Measurements from ENCODE around the gene EIF2B4.

DNA sequence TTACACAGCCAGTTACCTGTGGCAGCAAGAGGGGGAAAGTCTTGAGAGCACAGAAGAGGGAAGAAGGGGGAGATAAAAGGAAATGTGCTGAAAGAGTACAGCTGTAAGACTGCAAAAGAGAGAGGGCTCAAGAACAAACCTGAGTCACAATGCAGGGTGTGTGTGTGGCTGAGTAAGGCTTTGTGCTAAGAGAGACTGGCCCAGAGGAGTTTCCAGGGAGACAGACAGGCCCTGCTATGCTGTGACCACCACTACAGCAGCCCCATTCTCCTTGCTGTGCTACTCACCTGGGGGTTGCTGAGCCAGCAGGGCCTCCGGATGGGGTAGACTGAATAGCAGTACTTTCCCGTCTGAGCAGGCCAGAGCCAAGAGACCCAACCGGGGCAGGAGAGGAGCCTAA lies 34.8 kb downstream of the EIF2B4 start:
- TF ChIP-seq RARG (CRISPR knock-in tag; IDR thresholded peaks at IDR 0.05; ENCODE audit: low read depth), result no peak
- TF ChIP-seq POLR2A (IDR thresholded peaks at IDR 0.05; ENCODE audit: insufficient read depth in 1 of 2, low read depth in 2 of 2, low read length in 2 of 2), result peak in 1 of 2 experiments; percentile 38; a peak in 1 of 4 replicates
- TF ChIP-seq, protein P1, sequence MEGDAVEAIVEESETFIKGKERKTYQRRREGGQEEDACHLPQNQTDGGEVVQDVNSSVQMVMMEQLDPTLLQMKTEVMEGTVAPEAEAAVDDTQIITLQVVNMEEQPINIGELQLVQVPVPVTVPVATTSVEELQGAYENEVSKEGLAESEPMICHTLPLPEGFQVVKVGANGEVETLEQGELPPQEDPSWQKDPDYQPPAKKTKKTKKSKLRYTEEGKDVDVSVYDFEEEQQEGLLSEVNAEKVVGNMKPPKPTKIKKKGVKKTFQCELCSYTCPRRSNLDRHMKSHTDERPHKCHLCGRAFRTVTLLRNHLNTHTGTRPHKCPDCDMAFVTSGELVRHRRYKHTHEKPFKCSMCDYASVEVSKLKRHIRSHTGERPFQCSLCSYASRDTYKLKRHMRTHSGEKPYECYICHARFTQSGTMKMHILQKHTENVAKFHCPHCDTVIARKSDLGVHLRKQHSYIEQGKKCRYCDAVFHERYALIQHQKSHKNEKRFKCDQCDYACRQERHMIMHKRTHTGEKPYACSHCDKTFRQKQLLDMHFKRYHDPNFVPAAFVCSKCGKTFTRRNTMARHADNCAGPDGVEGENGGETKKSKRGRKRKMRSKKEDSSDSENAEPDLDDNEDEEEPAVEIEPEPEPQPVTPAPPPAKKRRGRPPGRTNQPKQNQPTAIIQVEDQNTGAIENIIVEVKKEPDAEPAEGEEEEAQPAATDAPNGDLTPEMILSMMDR (CRISPR knock-in tag; IDR thresholded peaks at IDR 0.05), result no peak
- no peak for TF ChIP-seq ZNF773 (CRISPR knock-in tag; IDR thresholded peaks at IDR 0.05; ENCODE audit: borderline replicate concordance)
- TF ChIP-seq, protein P2, sequence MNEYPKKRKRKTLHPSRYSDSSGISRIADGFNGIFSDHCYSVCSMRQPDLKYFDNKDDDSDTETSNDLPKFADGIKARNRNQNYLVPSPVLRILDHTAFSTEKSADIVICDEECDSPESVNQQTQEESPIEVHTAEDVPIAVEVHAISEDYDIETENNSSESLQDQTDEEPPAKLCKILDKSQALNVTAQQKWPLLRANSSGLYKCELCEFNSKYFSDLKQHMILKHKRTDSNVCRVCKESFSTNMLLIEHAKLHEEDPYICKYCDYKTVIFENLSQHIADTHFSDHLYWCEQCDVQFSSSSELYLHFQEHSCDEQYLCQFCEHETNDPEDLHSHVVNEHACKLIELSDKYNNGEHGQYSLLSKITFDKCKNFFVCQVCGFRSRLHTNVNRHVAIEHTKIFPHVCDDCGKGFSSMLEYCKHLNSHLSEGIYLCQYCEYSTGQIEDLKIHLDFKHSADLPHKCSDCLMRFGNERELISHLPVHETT (CRISPR knock-in tag; conservative IDR thresholded peaks at IDR 0.05), result no peak
- TF ChIP-seq HMG20A (CRISPR knock-in tag; IDR thresholded peaks at IDR 0.05; ENCODE audit: borderline replicate concordance), result no peak
- TF ChIP-seq HMGA1 (CRISPR knock-in tag; conservative IDR thresholded peaks at IDR 0.05), result no peak
- no peak for TF ChIP-seq MXI1 (IDR thresholded peaks at IDR 0.05; ENCODE audit: borderline replicate concordance, low read depth, low read length)
- TF ChIP-seq, protein P3, sequence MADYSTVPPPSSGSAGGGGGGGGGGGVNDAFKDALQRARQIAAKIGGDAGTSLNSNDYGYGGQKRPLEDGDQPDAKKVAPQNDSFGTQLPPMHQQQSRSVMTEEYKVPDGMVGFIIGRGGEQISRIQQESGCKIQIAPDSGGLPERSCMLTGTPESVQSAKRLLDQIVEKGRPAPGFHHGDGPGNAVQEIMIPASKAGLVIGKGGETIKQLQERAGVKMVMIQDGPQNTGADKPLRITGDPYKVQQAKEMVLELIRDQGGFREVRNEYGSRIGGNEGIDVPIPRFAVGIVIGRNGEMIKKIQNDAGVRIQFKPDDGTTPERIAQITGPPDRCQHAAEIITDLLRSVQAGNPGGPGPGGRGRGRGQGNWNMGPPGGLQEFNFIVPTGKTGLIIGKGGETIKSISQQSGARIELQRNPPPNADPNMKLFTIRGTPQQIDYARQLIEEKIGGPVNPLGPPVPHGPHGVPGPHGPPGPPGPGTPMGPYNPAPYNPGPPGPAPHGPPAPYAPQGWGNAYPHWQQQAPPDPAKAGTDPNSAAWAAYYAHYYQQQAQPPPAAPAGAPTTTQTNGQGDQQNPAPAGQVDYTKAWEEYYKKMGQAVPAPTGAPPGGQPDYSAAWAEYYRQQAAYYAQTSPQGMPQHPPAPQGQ (CRISPR knock-in tag; IDR thresholded peaks at IDR 0.05; ENCODE audit: borderline replicate concordance), result no peak
- no peak for TF ChIP-seq EZH2 (conservative IDR thresholded peaks at IDR 0.05; ENCODE audit: low read depth, low read length)
